ENCODE data around the gene GSE1.

The GSE1 gene

GRCh38 chr16:85607796-85608514 lies 5.2 kb upstream of the GSE1 start:
- no peak for DNase-seq

GRCh38 chr16:85608515-85608885 lies 4.6 kb upstream of the GSE1 start:
- no peak for DNase-seq

- no peak for DNase-seq
Measured at GRCh38 chr16:85608887-85609286, 4.2 kb upstream of the GSE1 start.

GRCh38 chr16:85609539-85609938 lies 3.6 kb upstream of the GSE1 start:
- DNase-seq: no peak

GRCh38 chr16:85610059-85610445 lies 3.1 kb upstream of the GSE1 start:
- no peak for DNase-seq

- DNase-seq: peak; percentile 67
Measured at GRCh38 chr16:85610446-85611193, 2.5 kb upstream of the GSE1 start.

GRCh38 chr16:85611194-85611443 lies 2.0 kb upstream of the GSE1 start:
- no peak for DNase-seq

- peak; percentile 70 for DNase-seq
Measured at GRCh38 chr16:85611444-85612190, 1.5 kb upstream of the GSE1 start.

GRCh38 chr16:85612191-85612800 lies 826 bp upstream of the GSE1 start:
- peak; percentile 68 for DNase-seq

- no peak for DNase-seq
Measured at GRCh38 chr16:85613604-85614337, 649 bp downstream of the GSE1 start.

GRCh38 chr16:85614338-85615013 lies 1.4 kb downstream of the GSE1 start:
- no peak for DNase-seq

GRCh38 chr16:85615014-85615851 lies 2.1 kb downstream of the GSE1 start:
- DNase-seq: no peak

GRCh38 chr16:85615852-85616606 lies 2.9 kb downstream of the GSE1 start:
- peak; percentile 3 for DNase-seq

GRCh38 chr16:85616607-85617321 lies 3.6 kb downstream of the GSE1 start:
- DNase-seq: no peak

- no peak for DNase-seq
Measured at GRCh38 chr16:85617948-85618347, 4.8 kb downstream of the GSE1 start.

- DNase-seq: no peak
Measured at GRCh38 chr16:85618521-85618920, 5.4 kb downstream of the GSE1 start.

- DNase-seq: no peak
Measured at GRCh38 chr16:85619101-85619891, 6.2 kb downstream of the GSE1 start.

- no peak for DNase-seq
Measured at GRCh38 chr16:85620374-85620773, 7.3 kb downstream of the GSE1 start.
